GM18870 (cell line): ENCODE data around the gene SORBS2.
"Not testable (repeated sequence)": the region's sequence is repeated elsewhere in the genome, so short reads cannot be mapped to it uniquely, and the experiment has no call there.

Source experiments
- ATAC-seq: cut with Tn5 transposase; IDR thresholded peaks from one replicate; pipeline ENCODE4 v1.9.1; 2021; ENCODE audit warnings: moderate library complexity; ENCODE audit not compliant: unreplicated experiment

The SORBS2 gene

DNA sequence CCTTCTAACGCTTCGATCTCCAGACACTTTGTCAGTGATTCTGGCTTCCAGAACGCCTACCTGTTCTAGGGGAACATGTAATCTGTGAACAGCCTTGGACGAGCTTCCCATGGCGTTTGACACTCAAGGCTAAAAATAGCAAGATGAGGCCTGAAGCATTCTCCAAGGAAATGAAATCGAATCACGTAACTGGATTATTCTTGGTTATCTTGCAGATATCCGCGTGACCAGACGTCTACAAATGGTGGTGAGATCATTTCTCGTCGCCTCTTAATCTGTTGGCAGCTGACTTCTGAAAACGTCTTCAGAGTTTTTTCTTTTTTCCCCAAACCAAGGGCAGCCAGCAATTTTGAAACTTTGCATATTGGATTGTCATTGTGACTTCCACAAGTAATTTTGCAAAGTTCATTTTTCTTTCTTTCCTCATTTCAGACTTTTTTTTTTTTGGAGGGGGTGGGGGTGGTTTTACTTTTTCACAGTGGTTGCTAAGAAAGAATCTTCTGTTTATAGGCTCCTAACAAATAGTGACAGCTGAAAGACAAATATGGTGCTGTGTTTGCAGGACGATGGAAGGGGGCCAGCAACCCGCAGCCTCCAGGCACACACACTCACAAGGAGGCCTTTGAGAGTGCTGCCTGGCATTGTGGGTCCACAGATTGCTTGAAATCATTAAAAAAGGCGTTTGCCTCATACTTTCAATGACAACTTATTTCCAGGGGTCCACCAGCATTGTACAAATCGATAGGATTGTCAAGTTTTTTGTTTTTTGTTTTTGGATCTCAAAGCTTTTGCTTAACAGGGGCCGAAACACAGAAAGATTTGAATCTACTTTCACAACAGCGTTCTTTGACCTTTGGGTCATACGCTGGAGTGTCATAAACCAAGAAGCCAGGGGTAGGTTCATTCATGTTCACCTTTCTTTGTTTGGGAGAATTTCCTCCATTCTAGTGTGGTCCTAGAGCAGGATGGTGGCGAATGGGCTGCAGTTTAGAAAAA, 244.3 kb downstream of the SORBS2 start:
- ATAC-seq, result no peak

DNA sequence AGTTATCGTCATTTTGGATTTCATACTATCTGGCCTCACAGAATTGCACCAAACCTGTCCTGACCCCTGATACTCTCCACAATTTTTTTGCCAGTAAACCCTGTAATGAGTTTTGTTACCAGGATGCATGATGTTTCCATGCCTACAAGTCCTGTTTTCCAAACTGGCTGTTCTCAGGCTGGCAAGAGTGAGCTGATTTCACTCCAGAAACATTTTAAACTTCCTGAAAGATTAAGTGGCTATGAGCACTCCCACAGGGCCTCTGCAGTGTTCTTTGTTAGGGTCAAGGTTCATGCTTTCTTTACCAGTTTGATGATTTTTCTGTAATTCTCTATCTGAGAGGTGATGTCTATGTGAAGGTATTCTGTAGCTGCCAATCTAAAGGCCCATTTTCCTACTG, 245.0 kb downstream of the SORBS2 start:
- ATAC-seq, result no peak

DNA sequence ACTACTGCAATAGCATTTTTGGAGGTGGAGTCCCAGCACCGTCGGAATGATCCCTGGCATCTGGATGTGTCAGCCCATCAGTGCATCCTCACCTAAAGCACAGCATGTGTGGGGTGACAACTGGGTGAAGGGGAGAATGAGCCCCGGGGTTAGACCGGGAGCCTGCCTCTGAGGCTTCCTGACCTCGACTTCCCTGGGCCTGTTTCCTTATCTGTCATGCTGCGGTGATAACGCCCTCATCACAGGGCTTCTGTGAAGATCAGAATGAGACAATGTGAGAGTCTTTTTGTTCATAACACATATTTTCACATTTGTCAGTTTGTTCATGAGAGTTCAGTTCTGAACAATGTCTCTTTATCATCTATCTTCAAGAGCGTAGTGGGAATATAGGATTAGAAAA, 245.6 kb downstream of the SORBS2 start:
- ATAC-seq, result no peak

DNA sequence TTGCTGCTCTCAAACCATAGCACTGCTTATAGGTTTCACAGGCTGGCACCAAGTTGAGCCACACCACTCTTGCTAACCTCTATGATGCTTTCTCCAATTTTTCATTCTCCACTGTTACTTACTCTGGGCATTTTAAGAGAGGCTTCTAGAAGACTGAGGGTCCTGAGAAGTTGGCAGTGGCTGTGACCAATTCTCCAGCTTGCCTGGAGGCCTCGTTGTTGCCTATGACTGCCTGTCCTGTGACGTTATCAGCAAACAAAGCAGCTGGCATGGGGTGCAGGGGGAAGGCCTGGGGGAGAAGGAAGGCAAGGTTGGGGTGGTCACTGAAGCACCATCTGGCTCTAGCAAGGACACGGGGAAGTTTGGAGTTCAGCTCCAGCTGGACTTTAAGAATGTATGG, 246.3 kb downstream of the SORBS2 start:
- no peak for ATAC-seq

DNA sequence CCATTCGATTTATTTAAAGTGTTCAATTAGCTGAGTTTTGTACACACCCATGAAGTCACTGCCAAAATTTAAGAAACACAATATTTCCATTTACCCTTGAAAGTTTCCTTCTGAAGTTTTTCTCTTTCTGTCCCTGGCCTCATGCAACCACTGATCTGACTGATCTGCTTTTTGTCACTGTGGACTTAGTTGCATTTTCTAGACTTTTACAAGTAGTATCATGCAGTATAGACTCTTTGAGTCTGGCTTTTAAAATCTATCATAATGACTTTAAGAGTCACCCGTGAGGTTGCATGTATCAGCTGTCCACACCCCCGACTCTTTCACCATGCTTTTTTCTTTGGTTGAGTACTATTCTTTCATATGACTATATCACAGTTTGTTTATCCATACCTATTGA, 247.6 kb downstream of the SORBS2 start:
- ATAC-seq, result no peak

DNA sequence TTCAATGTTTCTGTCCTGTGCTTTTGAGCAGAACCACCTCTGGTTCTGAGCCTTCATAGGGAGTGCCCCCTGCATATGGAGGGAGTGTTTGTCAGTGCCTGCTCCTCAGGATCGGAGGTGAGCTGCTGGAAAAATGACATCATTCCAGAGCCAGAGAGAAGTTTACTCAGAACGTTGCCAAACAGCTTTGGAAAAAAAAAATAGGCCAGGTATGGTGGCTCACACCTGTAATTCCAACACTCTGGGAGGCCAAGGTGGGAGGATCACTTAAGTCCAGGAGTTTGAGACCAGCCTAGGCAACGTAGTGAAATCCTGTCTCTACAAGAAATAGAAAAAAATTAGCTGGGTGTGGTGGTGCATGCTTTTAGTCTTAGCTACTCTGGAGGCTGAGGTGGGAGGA, 249.5 kb downstream of the SORBS2 start:
- ATAC-seq, result no peak

DNA sequence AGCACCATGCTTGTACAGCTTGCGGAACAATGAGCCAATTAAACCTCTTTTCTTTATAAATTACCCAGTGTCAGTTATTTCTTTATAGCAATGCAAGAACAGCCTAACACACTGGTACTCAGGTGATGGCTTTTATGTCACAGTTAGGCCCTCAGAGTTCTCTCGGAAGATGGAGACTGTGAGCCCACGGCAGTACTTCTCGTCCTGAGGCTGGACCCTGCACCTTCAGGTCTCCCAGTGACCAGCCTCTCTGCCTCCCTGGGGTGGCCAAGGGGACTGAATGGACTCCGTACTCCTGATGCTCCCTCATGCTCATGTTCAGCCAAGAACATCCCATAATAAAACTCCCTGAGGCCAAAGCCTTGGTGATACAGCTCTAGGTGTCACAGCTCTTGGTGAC, 251.7 kb downstream of the SORBS2 start:
- no peak for ATAC-seq

DNA sequence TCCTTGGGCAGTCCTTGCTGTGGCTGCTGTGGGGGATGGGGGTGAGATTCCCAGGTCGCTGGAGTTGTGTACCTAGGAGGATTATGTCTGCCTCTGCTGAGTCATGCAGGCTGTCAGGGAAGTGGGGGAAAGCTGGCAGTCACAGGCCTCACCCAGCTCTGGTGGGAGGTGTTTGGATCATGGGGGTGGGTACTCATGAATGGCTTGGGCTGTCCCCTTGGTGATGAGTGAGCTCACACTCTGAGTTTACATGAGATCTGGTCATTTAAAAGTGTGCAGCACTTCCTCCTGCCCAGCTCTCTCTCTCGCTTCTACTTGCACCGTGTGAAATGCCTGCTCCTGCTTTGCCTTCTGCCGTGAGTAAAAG, 252.1 kb downstream of the SORBS2 start:
- no peak for ATAC-seq

DNA sequence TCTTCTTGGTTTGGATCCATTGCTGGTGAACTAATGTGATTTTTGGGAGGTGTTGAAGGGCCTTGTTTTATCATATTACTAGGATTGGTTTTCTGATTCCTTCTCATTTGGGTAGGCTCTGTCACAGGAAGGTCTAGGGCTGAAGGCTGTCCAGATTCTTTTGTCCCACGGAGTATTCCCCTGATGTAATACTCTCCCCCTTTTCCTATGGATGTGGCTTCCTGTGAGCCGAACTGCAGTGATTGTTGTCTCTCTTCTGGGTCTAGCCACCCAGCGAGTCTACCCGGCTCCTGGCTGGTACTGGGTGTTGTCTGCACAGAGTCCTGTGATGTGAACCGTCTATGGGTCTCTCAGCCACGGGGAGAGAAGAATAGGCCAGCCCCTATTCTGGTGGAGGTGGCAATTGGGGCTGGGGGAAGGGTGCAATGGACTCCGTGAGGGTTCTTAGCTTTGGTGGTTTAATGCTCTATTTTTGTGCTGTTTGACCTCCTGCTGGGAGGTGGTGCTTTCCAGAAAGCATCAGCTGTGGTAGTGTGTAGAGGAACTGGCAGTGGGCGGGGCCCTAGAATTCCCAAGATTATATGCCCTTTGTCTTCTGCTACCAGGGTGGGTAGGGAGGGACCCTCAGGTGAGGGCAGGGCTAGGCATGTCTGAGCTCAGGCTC, 252.6 kb downstream of the SORBS2 start:
- not testable (repeated sequence) for ATAC-seq

DNA sequence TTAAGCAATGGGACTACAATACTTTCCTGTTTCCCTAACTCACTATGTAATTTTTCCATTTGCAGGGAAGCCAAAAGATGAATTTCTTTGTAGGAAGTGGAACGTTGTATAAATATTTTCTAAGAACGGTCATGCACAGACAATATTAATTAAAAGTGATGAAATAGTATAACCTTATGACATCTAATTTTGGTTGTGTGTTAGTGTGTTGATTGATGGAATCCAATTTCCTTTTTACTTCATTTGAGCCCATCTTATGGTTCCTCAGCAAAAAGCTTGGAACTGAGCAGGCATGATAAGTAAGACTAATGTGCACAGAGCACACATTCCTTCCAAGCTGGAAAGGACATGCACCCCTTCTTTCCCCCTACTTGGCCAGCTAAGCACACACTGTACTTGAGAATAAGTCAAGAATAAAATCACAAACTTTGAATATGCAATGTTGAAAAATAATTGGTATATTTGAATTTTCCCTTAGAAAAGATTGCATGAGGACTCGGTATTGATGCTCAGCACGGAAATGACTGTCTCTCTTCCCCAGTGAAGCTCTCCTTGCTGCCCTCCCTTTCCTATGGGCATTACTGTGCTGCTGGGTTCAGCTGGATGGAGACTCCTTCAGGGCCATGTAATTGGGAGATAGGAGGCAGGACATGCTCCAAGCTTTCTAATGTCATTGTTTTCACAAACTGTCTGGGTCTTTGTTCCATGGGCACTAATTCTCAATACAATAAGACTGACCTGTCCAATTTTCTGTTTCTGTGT, 257.4 kb downstream of the SORBS2 start:
- ATAC-seq, result no peak

DNA sequence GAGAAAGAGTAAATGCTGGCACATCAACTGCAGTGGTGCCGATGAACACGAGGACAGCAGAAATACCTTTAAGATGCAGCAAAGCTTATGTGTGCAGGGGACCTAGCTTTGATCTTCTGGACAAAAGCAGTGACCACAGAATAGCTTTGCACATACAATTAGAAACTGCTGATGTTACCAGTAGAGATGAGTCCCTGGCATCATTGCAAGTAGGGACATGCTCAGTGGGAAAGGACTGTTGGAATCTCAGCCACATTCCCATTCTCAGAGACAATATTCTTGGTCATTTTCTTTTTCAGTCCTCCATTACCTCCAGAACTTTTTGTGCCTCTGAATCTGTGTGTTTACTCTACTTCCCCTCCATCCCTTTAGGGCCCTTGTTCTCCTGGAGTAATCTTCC, 259.7 kb downstream of the SORBS2 start:
- ATAC-seq, result no peak

DNA sequence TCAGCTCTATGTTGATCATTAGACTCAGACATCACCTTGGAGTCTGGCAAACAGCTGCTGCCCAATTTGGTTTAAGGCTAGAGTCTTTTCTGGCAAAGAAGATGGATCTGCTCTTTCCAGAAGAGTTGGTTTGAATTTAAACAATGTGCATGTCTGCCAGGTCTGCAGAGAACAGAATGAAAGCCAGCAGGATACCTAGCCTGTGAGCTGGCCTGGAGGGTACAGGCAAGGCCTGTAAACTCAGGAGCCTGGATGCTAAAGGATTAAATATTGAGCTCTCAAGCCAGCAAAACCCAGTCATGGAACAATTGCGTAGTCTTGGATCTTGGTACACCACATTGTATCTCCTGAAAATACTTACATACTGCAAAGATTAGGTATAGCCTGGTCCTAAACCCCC, 261.1 kb downstream of the SORBS2 start:
- ATAC-seq, result no peak

DNA sequence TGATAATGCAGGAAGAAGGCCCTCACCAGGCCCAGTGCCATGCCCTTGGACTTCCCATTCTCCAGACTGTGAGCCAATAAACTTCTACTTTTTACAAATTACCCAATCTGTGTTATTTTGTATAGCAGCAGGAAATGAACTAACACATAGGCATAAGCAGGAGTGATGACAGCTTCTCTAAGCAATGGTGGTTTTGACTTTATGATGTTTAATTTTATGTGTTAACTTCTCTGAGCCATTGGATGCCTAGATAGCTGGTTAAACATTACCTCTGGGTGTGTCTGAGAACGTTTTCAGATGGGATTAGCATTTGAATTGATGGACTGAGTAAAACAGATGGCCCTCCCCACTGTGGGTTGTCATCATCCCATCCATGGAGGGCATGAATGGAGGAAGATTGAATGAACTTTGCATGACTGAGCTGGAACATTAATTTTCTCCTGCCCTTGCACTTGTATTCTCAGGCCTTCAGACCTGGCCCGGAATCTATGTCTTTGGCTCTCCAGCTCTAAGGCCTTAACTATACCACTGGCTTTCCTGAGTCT, 262.8 kb downstream of the SORBS2 start:
- no peak for ATAC-seq

DNA sequence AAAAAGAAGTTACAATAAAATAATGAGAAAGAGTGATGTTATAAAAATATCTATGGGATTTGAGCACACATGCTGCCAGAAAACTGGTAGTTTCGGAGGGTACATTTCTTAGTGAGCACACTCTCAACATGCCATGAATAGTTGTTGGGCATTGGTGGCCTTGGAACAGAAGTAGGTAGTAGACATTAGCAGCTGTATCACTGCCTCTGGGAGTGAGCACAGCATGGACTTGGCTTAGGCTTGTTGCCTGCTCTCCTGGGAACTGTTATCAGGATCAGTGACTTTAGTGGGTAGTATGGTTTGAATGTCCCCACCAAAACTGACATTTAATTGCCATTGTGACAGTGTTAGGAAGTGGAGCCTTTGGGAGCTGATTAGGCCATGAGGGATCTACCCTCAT, 263.4 kb downstream of the SORBS2 start:
- no peak for ATAC-seq

DNA sequence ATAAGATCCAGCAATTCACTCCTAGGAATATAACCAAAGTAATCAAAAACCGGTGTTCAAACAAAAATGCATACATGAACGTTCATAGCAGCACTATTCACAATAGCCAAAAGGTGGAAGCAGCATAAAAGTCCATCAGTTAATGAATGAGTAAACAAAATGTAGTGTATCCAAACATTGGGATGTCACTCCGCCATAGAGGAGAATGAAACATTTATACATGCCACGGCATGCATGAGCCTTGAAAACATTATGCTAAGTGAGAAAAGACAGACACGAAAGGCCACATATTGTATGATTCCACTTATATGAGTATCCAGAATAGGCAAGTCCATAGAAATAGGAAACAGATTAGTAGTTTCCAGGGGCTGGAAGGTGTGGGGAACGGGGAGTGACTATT, 265.7 kb downstream of the SORBS2 start:
- no peak for ATAC-seq

DNA sequence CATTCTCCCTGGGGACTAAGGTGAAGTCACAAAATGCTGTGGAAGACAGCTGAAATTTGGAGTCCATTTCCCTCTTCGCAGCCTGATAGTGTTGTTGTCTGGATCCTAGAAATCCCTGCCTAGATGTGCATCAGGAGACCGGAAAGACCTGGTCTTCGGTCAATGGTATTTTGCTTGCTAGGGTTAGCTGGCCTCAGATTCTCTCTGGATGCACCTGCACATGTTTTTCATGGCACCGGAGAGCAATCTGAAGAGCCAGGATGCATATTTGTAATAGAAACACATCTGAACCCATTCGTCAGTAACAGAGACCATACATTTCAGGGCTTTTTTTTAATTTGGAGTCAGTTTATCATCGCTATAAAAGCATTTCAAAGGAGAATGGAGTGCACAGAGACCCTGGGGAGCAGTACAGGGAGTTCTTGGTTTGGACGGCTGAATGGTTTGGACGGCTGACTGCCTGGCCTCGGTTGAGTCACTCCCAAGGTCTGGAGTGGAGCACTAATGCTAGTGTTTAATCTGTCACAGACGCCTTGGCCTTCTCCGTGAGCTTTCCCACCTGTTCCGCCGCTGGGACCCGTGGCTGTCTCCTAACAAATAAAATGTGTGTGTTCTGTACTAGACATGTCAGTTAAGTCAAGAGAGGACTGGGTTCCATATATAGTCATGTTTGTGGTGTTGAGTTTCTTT, 269.2 kb downstream of the SORBS2 start:
- ATAC-seq, result no peak

DNA sequence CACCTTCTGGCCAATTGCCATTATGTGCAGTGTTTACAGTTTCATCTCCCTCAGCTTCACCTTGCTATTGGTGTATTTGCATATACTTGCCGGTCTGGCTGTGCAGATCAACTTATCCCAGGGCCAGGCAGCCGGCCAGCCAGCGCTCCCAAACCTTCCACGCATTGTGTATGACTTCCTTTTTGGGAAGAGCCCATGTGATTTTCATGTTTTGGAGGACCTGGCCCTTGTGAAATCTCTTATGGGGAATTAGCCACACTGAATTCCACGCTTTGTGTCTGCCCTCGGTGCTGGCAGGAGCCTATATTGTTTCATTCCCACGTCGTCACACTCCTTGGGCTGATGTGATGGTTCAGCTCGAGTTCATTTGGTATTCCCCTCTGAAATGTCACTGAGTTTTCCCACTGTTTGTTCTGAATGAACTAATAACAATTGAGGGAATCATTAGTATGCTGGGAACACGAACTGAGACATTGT, 270.7 kb downstream of the SORBS2 start:
- no peak for ATAC-seq

DNA sequence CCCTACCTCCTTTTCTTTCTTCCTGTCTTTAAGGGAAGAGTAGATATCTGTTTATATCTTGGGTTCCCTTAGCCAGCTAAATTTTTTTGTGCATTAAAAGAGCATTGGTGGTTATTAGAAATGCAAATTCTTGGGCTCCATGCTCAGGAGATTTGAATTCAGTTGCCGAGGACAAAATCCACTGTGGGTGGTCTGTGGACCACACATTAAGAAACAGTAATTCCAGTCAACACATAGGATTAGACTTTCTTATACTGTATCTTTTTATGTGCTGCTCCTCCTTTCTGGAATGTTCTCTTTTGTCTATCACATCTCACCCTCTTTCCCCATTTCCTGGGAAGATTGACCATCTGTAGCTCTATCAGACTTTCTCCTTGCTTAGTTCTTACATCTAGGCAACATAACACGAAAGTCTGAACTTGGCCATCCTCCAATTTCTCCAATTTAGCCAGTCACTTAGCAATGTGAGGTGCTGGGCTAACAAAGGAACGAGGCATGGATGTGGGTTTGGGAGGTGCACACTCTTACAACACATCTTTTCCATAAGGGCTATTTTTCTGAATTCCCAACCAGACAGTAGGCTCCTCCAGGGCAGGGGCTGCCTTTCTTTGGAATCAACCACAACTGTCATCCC, 271.4 kb downstream of the SORBS2 start:
- ATAC-seq, result no peak

DNA sequence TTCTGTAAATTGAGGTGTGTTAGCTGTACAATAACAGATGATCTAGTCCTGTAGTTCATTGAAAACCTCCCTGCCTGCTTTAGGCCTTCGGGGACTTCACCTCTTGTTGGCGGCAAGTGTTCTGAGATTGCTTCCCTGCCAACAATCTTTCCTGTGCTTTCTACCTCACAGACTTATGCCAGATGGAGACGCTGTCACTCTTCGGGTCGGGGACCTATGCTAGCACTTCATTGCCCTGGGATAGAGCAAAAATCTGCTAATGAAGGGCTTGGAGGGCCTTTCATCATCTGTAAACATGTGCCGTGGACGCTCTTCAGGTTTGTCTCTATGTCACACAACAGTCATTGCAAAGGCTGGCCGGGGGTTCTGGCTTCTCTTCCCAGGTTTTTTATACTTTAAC, 272.0 kb downstream of the SORBS2 start:
- ATAC-seq, result no peak

DNA sequence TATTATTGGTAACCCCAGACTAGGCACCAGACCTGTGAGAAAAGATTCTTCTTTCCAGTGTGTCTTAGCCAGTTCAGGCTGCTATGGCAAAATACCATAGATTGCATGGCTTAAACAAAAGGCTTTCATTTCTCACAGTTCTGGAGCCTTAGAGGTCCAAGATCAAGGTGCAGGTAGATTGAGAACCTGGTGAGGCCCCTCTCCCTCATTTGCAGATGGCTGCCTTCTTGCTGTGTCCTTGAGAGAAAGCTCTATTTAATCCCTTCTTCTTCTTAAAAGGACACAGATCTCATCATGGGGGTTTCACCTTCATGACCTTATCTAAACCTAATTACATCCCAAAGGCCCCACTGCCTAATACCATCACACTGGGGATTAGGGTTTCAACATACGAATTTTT, 273.2 kb downstream of the SORBS2 start:
- ATAC-seq, result no peak
